ENCODE results near the gene SLC26A11.

SLC26A11 gene

DNA sequence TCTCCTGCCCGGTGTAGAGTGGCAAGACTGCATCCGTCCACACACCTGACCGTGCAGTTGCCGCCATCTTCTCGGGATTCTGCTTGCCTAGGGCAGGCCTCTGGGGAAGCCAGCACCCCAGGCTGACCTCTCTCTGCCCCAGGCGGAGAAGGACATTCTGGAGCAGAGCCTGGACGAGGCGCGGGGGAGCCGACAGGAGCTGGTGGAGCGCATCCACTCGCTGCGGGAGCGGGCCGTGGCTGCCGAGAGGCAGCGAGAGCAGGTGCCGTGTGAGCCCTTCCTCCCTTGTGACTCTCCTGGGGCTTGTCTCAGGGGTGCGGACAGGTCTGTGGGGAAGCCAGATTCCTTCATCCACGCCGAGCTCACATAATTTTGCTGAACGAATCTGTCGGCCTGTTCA lies 30.6 kb upstream of the SLC26A11 start:
- no peak overlapping the region for H3K27ac ChIP-seq (ENCODE audit: low read depth, low read length)
- H4K20me1 ChIP-seq (ENCODE audit: low read depth, low read length) = no peaks in the 10 kb centered on the region
- no peak overlapping the region for H3K9ac ChIP-seq (ENCODE audit: low read length)
- H3K4me2 ChIP-seq (ENCODE audit: low read depth, low read length, poor library complexity, severe bottlenecking) = no peak overlapping the region
- no peaks in the 10 kb centered on the region for H3K27me3 ChIP-seq (ENCODE audit: low read length)
- H3K79me2 ChIP-seq (ENCODE audit: insufficient read depth, low read length) = no peaks in the 10 kb centered on the region
- no peaks in the 10 kb centered on the region for H3K9me2 ChIP-seq (replicated peaks; ENCODE audit: insufficient read depth, low read length)
- no peak overlapping the region for H2AFZ ChIP-seq (ENCODE audit: low read depth, low read length, severe bottlenecking)
- no peak for TF ChIP-seq EZH2phosphoT487 (conservative IDR thresholded peaks at IDR 0.05; ENCODE audit: low read length)
- TF ChIP-seq, protein P1, sequence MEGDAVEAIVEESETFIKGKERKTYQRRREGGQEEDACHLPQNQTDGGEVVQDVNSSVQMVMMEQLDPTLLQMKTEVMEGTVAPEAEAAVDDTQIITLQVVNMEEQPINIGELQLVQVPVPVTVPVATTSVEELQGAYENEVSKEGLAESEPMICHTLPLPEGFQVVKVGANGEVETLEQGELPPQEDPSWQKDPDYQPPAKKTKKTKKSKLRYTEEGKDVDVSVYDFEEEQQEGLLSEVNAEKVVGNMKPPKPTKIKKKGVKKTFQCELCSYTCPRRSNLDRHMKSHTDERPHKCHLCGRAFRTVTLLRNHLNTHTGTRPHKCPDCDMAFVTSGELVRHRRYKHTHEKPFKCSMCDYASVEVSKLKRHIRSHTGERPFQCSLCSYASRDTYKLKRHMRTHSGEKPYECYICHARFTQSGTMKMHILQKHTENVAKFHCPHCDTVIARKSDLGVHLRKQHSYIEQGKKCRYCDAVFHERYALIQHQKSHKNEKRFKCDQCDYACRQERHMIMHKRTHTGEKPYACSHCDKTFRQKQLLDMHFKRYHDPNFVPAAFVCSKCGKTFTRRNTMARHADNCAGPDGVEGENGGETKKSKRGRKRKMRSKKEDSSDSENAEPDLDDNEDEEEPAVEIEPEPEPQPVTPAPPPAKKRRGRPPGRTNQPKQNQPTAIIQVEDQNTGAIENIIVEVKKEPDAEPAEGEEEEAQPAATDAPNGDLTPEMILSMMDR (IDR thresholded peaks at IDR 0.05; ENCODE audit: insufficient read depth, low read length, poor library complexity, severe bottlenecking) = no peak
- H3K9me3 ChIP-seq (ENCODE audit: insufficient read depth, low read length) = no peaks in the 10 kb centered on the region
- H3F3A ChIP-seq (ENCODE audit: insufficient read depth) = no peaks in the 10 kb centered on the region
- no peak overlapping the region for H3K4me3 ChIP-seq (ENCODE audit: insufficient read depth, low read length, poor library complexity, severe bottlenecking)
- no peaks in the 10 kb centered on the region for H3K36me3 ChIP-seq (ENCODE audit: low read length)

DNA sequence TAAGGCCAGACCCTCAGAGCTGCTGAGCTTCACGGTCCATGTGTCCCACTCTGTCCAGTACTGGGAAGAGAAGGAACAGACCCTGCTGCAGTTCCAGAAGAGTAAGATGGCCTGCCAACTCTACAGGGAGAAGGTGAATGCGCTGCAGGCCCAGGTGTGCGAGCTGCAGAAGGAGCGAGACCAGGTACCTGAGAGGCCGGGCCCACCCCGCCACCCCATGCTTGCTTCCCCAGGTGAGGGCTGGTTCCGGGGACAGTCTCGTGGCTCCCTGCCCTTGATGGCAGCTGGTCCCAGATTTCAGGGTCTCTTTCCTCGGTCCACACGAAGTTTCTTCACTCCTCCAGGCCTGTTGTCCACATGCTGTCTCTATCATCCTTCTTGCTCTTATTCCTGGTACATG lies 29.5 kb upstream of the SLC26A11 start:
- Histone ChIP-seq H3K27ac (ENCODE audit: low read depth, low read length) (no peak overlapping the region), H3K79me2 (ENCODE audit: insufficient read depth, low read length) (no peaks in the 10 kb centered on the region), H3K27me3 (ENCODE audit: low read length) (no peaks in the 10 kb centered on the region), H3K9ac (ENCODE audit: low read length) (no peak overlapping the region), H3K4me2 (ENCODE audit: low read depth, low read length, poor library complexity, severe bottlenecking) (no peak overlapping the region), H2AFZ (ENCODE audit: low read depth, low read length, severe bottlenecking) (no peak overlapping the region), H3K9me2 (replicated peaks; ENCODE audit: insufficient read depth, low read length) (no peaks in the 10 kb centered on the region), H4K20me1 (ENCODE audit: low read depth, low read length) (no peaks in the 10 kb centered on the region), H3K36me3 (ENCODE audit: low read length) (no peaks in the 10 kb centered on the region), H3K4me3 (ENCODE audit: insufficient read depth, low read length, poor library complexity, severe bottlenecking) (no peak overlapping the region), H3F3A (ENCODE audit: insufficient read depth) (no peaks in the 10 kb centered on the region), H3K9me3 (ENCODE audit: insufficient read depth, low read length) (no peaks in the 10 kb centered on the region)
- TF ChIP-seq EZH2phosphoT487 (conservative IDR thresholded peaks at IDR 0.05; ENCODE audit: low read length) = no peak
- TF ChIP-seq, protein P1 (IDR thresholded peaks at IDR 0.05; ENCODE audit: insufficient read depth, low read length, poor library complexity, severe bottlenecking) = no peak

DNA sequence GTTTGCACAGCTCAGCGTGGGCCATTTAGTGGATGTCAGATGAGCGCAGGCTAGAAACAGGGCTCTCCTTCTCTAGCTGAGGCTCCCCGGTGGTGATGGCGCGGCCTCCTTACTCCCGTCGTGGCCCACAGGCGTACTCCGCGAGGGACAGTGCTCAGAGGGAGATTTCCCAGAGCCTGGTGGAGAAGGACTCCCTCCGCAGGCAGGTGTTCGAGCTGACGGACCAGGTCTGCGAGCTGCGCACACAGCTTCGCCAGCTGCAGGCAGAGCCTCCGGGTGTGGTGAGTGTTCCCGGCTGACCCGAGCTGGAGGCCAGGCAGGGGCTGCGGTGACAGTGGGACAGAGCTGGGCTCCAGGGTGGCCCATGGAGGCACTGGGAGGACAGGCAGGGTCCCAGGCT lies 29.0 kb upstream of the SLC26A11 start:
- no peak overlapping the region for H3K27ac ChIP-seq (ENCODE audit: low read depth, low read length)
- TF ChIP-seq EZH2phosphoT487 (conservative IDR thresholded peaks at IDR 0.05; ENCODE audit: low read length) = no peak
- TF ChIP-seq, protein P1 (IDR thresholded peaks at IDR 0.05; ENCODE audit: insufficient read depth, low read length, poor library complexity, severe bottlenecking) = no peak

More for the DNA sequence above, 29.0 kb upstream of the SLC26A11 start:
- Histone ChIP-seq H3K9ac (ENCODE audit: low read length) (no peak overlapping the region), H3K36me3 (ENCODE audit: low read length) (no peaks in the 10 kb centered on the region), H3K9me3 (ENCODE audit: insufficient read depth, low read length) (no peaks in the 10 kb centered on the region), H4K20me1 (ENCODE audit: low read depth, low read length) (no peaks in the 10 kb centered on the region), H3K79me2 (ENCODE audit: insufficient read depth, low read length) (no peaks in the 10 kb centered on the region), H3K27me3 (ENCODE audit: low read length) (no peaks in the 10 kb centered on the region), H3K4me2 (ENCODE audit: low read depth, low read length, poor library complexity, severe bottlenecking) (no peak overlapping the region), H3K9me2 (replicated peaks; ENCODE audit: insufficient read depth, low read length) (no peaks in the 10 kb centered on the region), H2AFZ (ENCODE audit: low read depth, low read length, severe bottlenecking) (no peak overlapping the region), H3K4me3 (ENCODE audit: insufficient read depth, low read length, poor library complexity, severe bottlenecking) (no peak overlapping the region), H3F3A (ENCODE audit: insufficient read depth) (no peaks in the 10 kb centered on the region)
